GM18508 (cell line): Measurements from ENCODE around the gene OGFR.

ENCODE experiments used
- ATAC-seq: cut with Tn5 transposase; IDR thresholded peaks from one replicate; pipeline ENCODE4 v1.9.1; 2021; ENCODE audit warnings: moderate number of reproducible peaks; ENCODE audit not compliant: insufficient read depth, unreplicated experiment

The OGFR gene

GRCh38 chr20:62780696-62781095 is 23.9 kb upstream of the OGFR start:
- no peak for ATAC-seq

DNA sequence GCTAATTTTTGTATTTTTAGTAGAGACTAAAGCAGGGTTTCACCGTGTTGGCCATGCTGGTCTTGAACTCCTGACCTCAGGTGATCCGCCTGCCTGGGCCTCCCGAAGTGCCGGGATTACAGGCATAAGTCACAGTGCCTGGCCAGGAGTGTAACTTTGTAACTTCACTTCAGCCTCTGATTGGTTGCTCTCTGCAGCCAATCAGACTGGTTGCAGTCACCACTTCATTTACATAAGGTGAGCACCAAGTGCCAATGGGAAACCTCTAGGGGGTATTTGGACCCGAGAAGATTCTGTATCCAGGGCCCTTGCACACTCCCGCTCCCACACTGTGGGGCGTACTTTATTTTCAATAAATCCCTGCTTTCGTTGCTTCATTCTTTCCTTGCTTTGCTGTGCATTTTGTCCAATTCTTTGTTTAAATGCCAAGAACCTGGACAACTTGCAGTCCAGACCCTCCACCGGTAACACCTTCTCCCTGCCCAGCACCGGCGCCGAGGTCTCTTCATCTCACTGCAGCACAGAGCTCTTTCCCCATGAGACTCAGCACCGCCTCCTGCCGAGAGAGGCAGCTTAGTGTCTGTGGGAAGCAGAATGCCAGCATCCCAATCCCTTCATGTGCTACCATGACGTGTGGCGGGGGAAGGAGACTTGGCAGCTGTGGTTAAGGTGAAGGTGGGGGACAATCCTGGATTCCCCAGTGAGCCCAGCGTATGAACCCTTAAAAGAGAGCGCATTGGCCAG is 22.3 kb upstream of the OGFR start:
- ATAC-seq = no peak

- no peak for ATAC-seq
These were observed 21.7 kb upstream of the OGFR start for GRCh38 chr20:62782893-62783278.

DNA sequence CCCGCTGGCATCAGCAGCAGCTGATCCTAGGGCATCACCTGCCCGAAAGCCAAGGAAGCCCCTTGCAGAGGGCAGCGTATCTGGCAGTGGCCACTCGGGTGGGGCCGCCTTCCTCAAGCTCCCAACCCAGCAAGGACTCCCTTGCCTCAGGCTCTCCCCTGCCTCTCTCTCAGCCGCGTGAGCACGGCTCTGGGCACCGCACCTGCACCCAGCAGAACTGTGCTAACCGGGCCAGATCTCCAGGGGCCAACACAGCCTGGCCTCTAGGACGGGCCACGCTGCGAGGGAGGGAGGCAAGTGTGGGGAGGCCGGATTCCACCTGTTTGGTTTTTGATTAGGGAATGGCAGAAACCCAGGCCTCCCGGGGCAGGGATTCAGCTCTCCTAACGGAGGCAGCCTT is 20.1 kb upstream of the OGFR start:
- ATAC-seq = no peak

GRCh38 chr20:62785393-62785792 is 19.2 kb upstream of the OGFR start:
- no peak for ATAC-seq

GRCh38 chr20:62786157-62786556 is 18.5 kb upstream of the OGFR start:
- ATAC-seq = no peak

- no peak for ATAC-seq
These were observed 17.3 kb upstream of the OGFR start for GRCh38 chr20:62787321-62787720.

GRCh38 chr20:62787866-62788265 is 16.8 kb upstream of the OGFR start:
- ATAC-seq = no peak

- ATAC-seq = no peak
These were observed 16.0 kb upstream of the OGFR start for GRCh38 chr20:62788607-62789006.

GRCh38 chr20:62790075-62790474 is 14.6 kb upstream of the OGFR start:
- no peak for ATAC-seq

DNA sequence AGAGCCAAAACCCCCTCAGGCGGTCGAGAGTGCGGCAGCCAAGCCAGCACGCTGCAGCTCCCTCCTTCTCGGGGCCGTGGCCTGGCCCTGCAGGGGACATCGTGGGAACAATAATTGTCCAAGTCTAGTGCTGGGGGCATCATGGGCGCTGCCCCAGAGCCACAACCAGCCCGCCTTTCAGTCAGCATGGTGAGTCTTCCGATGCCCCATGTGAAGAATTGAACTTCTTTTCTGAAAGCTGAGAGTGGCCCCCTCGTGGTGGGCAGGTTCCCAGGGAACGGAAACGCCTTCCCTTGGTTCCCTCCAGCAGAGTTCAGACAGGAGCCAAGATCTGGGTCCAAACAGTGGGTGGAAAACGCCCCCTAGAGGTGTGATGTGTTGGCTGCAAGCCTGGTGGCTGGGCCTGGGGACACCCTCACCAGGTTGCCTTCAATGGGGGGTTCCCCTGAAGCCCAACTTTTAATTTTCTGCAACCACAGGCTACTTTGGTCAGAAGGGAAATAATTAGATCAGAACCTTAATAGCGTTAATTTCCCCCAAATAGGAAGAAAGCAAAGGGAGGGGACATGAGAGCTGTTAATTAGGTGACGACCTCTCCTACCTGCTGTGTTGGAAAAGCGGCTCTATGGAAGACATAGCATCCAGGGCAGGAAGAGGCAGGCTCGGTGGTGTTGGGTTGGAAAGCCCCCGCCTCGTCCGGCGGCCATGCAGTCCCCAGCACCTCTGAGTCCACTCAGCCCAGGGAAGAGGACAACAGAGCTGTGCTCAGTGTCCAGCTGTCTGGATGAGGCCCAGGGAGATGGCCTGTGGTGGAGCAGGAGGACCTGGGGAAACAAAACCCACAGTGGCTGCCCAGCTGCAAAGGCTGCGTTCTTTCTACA is 13.1 kb upstream of the OGFR start:
- no peak for ATAC-seq

GRCh38 chr20:62792182-62792939 is 12.3 kb upstream of the OGFR start:
- ATAC-seq = no peak

DNA sequence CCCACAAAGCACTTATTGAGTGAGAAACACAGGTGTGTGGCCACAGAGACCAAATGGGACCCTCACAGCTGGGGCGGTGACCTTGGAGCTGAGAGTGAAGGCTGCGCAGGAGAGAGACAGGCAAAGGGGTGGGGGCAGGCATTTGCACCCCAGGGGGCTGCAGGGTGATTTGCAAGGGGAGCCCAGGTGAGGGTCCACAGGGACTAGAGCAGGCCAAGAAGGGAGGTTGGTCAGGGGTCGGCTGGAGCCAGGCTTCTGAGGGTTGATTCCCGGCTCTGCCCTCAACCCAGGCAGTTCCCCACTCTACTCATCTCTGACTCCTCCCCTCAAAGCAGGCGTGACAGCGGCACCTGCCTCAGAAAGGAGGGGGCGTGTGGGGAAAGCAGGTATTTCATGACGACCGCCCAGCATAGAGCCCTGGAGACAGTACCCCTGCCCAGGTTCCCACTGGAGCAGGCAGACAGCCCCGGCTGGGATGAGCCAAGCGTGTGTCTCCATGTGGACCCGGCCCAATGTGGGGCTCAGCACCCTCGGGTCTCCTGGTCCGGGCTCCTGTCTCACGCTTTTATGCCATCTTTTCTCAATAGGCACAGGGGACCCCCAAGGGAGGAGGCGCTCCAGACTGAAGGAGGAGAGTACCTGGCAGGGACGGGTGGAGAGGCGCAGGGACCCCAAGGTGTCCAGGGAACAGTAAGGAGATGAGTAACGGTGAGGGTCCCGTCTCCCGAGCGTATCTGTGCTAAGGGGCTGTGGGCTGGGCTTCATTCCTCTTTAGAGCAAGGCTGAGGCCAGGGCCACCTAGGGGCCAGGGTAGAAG is 11.5 kb upstream of the OGFR start:
- no peak for ATAC-seq

DNA sequence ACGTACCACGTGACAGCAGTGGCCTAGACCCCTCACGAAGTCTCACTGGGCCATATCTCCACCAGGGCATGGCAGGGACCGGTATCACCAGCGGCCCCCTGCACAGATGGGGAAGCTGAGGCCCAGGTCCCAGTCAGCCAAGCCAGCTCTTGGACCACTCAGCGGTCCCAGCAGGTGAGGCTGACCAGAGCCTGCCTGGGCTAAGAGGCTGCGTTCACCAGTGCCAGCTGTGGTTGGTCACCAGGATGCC is 11.0 kb upstream of the OGFR start:
- no peak for ATAC-seq

DNA sequence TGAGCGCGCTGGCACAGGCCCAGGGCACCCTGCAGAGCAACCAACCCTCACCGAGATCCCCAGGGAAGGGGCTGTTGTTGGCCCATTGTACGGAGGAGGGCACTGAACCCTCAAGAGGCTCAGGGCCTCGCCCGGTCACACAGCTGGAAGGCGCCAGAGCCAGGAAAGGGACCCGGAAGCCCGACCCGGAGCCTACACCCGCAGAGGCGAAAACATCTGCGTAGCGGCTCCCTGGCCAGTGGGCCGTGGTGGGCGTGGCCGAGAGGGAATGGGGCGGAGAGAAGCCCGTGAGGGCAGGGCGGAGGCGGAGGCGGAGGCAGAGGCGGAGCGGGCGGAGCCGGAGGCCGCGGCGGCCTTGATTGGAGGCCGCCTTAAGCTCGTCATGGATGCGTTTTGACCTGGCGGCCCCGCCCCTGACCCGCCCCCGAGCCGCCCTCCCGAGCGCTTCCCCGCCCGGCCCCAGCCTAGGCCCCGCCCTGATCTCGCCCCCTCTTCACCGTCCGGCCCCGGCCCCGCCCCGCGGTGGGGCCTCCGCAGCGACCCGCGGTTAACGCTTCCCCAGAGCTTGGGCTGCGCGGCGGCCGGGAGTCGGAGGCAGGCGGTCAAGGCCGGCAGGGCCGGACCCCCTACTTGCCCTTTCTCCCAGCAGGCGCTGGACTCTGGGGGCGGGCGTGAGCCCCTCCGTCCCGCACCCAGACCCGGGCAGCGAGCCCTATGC is 10.5 kb upstream of the OGFR start:
- no peak for ATAC-seq

GRCh38 chr20:62795023-62795761 is 9.4 kb upstream of the OGFR start:
- ATAC-seq = no peak

DNA sequence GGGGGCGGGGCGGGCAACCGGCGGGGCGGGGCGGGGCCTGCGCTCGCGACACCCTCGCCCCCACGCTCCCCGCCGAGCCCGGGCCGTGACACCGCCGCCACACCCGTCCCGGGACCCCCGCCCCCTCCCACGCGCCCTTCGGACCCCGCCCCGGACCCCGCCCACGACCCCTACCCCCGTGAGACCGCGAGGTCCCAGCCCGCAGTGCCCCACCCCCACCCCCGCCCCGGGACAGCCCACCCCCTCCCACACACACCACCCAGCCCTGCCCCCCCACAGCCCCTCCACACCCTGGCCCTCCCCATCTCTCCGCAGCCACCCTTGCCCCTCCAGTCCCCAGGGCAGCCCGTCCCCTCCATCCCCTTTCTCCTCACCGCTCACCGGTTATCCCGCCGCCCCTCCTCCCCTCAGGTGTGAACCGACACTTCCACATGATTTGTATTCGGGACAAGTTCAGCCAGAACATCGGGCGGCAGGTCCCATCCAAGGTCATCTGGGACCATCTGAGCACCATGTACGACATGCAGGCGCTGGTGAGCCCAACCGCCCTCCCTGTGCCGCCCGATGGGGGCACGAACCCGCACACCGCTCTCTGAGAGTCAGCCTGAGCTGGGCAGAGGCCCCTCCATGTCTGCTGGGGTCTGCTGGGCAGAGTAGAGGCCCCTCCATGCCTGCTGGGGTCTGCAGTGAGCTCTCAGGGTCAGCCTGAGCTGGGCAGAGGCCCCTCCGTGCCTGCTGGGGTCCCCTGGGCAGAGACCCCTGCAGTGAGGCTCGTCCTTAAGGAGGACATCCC is 7.7 kb upstream of the OGFR start:
- ATAC-seq = no peak
